ENCODE results near the gene PLEKHM3.

The PLEKHM3 gene

DNA sequence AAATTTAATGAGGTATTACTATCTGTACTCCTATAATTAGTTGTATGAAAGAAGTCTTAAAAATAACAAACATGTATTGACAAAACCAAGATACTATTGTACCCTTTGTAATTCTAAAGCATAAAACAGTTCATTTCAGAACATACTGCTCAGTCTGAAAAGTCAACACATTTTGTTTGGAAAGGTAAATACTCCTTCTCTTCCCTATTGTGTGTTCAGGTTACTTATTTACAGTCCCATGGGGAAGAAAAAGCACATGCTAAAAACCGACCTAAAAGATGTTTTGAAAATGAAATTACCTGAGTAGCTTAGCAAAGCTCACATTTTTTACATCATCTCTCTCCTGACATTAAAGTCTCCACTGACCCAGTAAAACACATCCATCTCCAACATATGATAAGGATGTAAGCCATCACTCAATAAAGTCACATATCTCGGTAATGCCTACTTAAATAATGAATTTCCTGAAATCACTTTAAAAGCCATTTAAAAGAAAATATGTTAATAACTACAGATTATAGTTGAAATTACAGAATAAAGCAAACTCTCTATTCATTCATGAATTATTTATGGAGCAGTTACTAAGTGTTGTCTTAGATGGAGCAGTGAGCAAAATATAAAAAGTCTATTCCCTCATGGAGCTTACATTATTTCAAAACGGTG is 180.0 kb downstream of the PLEKHM3 start:
- H3K27ac ChIP-seq (replicated peaks) = no peak overlapping the region
- H3K27me3 ChIP-seq (ENCODE audit: insufficient read depth, poor library complexity, severe bottlenecking) = no peaks in the 10 kb centered on the region
- no peak for TF ChIP-seq GABPA (IDR thresholded peaks at IDR 0.05; ENCODE audit: low read depth)
- TF ChIP-seq, protein P1, sequence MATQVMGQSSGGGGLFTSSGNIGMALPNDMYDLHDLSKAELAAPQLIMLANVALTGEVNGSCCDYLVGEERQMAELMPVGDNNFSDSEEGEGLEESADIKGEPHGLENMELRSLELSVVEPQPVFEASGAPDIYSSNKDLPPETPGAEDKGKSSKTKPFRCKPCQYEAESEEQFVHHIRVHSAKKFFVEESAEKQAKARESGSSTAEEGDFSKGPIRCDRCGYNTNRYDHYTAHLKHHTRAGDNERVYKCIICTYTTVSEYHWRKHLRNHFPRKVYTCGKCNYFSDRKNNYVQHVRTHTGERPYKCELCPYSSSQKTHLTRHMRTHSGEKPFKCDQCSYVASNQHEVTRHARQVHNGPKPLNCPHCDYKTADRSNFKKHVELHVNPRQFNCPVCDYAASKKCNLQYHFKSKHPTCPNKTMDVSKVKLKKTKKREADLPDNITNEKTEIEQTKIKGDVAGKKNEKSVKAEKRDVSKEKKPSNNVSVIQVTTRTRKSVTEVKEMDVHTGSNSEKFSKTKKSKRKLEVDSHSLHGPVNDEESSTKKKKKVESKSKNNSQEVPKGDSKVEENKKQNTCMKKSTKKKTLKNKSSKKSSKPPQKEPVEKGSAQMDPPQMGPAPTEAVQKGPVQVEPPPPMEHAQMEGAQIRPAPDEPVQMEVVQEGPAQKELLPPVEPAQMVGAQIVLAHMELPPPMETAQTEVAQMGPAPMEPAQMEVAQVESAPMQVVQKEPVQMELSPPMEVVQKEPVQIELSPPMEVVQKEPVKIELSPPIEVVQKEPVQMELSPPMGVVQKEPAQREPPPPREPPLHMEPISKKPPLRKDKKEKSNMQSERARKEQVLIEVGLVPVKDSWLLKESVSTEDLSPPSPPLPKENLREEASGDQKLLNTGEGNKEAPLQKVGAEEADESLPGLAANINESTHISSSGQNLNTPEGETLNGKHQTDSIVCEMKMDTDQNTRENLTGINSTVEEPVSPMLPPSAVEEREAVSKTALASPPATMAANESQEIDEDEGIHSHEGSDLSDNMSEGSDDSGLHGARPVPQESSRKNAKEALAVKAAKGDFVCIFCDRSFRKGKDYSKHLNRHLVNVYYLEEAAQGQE (IDR thresholded peaks at IDR 0.05; ENCODE audit: insufficient replicate concordance, low read depth) = no peak
- TF ChIP-seq SPI1 (IDR thresholded peaks at IDR 0.05; ENCODE audit: borderline replicate concordance, low read depth) = no peak
- no peak for TF ChIP-seq POLR2AphosphoS5 (IDR thresholded peaks at IDR 0.05; ENCODE audit: low read depth)
- TF ChIP-seq, protein P2, sequence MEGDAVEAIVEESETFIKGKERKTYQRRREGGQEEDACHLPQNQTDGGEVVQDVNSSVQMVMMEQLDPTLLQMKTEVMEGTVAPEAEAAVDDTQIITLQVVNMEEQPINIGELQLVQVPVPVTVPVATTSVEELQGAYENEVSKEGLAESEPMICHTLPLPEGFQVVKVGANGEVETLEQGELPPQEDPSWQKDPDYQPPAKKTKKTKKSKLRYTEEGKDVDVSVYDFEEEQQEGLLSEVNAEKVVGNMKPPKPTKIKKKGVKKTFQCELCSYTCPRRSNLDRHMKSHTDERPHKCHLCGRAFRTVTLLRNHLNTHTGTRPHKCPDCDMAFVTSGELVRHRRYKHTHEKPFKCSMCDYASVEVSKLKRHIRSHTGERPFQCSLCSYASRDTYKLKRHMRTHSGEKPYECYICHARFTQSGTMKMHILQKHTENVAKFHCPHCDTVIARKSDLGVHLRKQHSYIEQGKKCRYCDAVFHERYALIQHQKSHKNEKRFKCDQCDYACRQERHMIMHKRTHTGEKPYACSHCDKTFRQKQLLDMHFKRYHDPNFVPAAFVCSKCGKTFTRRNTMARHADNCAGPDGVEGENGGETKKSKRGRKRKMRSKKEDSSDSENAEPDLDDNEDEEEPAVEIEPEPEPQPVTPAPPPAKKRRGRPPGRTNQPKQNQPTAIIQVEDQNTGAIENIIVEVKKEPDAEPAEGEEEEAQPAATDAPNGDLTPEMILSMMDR (IDR thresholded peaks at IDR 0.05; ENCODE audit: insufficient read depth, low read length) = no peak
- no peak overlapping the region for H3K4me3 ChIP-seq (replicated peaks; ENCODE audit: insufficient read depth, low read length)
- no peak for DNase-seq (ENCODE audit: low read depth in 1 of 2, low spot score in 1 of 2)

DNA sequence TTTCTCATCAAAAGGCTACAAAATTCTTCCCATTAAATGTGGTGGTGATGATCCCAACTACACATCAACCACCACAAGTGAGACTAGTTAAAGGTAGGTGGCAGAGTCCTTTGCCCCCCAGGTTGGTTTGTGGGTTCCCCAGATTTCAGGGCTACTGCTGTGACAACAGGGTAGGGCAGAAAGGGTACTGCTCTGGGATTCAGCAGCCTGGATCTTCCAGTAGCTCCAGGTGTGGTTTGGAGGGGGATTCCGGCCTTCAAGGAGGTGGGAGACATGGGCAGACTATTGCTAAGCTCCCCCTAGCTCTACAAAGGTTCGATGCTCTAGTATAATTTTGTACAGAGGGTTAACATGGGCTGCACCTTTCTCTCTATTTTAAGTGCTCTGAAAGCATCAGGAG is 180.7 kb downstream of the PLEKHM3 start:
- Histone ChIP-seq H3K27ac (replicated peaks) (no peak overlapping the region), H3K4me3 (replicated peaks; ENCODE audit: insufficient read depth, low read length) (no peak overlapping the region), H3K27me3 (ENCODE audit: insufficient read depth, poor library complexity, severe bottlenecking) (no peaks in the 10 kb centered on the region)
- TF ChIP-seq SPI1 (IDR thresholded peaks at IDR 0.05; ENCODE audit: borderline replicate concordance, low read depth) (no peak), POLR2AphosphoS5 (IDR thresholded peaks at IDR 0.05; ENCODE audit: low read depth) (no peak), GABPA (IDR thresholded peaks at IDR 0.05; ENCODE audit: low read depth) (no peak)
- TF ChIP-seq, protein P1 (IDR thresholded peaks at IDR 0.05; ENCODE audit: insufficient replicate concordance, low read depth) = no peak
- TF ChIP-seq, protein P2 (IDR thresholded peaks at IDR 0.05; ENCODE audit: insufficient read depth, low read length) = no peak
- DNase-seq (ENCODE audit: low read depth in 1 of 2, low spot score in 1 of 2) = no peak

DNA sequence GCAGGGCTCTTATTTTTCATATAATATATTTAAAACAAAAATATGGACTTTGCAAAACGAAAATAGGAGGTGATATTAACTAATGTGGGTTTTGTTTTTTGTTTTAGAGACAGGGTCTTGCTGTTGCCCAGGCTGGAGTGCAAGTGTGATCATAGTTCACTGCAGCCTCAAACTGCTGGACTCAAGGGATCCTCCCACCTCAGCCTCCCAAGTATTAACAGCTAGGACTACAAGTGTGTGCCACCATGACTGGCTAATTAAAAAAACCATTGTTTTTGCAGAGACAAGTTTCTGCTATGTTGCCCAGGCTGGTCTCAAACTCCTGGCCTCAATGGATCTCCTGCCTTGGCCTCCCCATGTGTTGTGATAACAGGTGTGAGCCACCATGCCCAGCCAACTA is 185.2 kb downstream of the PLEKHM3 start:
- H3K4me3 ChIP-seq (replicated peaks; ENCODE audit: insufficient read depth, low read length) = no peak overlapping the region
- TF ChIP-seq GABPA (IDR thresholded peaks at IDR 0.05; ENCODE audit: low read depth) (no peak), SPI1 (IDR thresholded peaks at IDR 0.05; ENCODE audit: borderline replicate concordance, low read depth) (no peak), POLR2AphosphoS5 (IDR thresholded peaks at IDR 0.05; ENCODE audit: low read depth) (no peak)
- TF ChIP-seq, protein P2 (IDR thresholded peaks at IDR 0.05; ENCODE audit: insufficient read depth, low read length) = no peak
- TF ChIP-seq, protein P1 (IDR thresholded peaks at IDR 0.05; ENCODE audit: insufficient replicate concordance, low read depth) = no peak
- H3K27ac ChIP-seq (replicated peaks) = no peak overlapping the region
- H3K27me3 ChIP-seq (ENCODE audit: insufficient read depth, poor library complexity, severe bottlenecking) = no peaks in the 10 kb centered on the region
- DNase-seq (ENCODE audit: low read depth in 1 of 2, low spot score in 1 of 2) = no peak
